GM18907 (cell line): ENCODE results near the gene LRRC30.

Experiments used
- ATAC-seq: cut with Tn5 transposase; IDR thresholded peaks from one replicate; pipeline ENCODE4 v1.9.1; 2021; ENCODE audit warnings: mild to moderate bottlenecking, moderate library complexity; ENCODE audit not compliant: unreplicated experiment

LRRC30 gene

GRCh38 chr18:7236933-7237332 lies 6.0 kb downstream of the LRRC30 start:
- no peak for ATAC-seq

DNA sequence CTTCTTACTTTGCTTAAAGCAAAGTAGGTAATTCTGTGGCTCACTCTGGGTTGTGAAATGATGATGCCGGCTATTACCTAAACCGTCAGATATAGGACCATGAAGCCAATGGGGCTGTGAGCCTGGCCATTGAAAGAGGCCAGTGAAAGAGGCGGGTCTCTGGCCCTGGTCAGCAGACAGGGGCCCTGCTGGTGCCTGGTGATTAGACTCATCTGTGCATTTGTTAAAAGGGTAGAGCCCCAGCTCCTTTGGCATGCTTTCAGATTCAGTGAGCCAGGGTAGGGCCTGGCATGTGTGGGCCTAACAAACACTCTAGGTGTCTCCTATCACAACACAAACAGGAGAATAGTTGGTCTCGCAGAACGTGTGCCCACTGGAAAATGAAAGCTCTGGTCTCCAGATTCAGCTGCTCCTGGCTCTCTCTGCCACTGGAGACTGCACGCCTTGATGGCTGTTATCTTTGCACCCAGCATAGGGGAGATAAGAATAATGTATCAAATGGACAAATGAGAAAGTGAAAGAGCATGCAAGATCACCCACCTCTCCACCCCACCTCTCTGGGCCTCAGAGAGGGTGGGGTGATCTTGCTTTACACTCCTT lies 6.9 kb downstream of the LRRC30 start:
- no peak for ATAC-seq

- ATAC-seq: no peak
Observed at GRCh38 chr18:7242926-7243325, 12.0 kb downstream of the LRRC30 start.

- no peak for ATAC-seq
Observed at GRCh38 chr18:7248877-7249276, 18.0 kb downstream of the LRRC30 start.

DNA sequence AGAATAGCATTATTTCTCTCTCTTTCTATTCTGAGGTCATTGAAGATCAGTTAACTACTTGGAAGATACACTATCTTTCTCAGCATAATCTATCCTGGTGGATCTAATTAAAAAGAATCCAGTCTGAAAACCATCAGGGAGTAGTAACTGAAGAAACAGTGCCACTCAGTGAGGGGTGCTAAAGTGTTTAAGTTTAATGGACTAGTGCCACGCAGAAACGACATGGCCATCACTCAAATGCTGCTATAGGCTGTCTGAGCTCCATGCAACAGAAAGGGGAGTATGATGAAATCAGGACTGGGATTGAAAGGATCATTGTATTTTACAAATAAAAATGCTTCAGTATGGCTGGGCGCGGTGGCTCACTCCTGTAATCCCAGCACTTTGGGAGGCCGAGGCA lies 23.3 kb downstream of the LRRC30 start:
- ATAC-seq: no peak

- ATAC-seq: no peak
Observed at GRCh38 chr18:7255054-7255453, 24.2 kb downstream of the LRRC30 start.

DNA sequence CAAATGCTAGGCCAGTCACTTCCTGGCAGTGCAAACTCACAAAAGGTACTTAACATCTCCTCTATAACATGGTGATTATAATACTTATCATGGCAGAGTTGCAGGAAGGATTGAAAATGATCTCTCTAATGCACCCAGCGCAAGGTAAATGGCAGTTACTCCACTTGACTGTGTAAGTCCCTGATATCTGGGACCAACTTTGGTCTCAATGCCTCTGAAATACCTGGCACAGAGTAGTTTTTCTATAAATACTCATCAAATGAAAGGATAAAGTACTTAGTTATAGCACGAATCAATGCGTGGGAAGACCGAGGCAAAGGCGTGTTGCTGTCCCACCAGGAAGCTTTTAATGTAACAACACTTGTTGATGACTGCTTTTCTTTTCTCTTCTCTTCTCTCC lies 24.8 kb downstream of the LRRC30 start:
- ATAC-seq: no peak

DNA sequence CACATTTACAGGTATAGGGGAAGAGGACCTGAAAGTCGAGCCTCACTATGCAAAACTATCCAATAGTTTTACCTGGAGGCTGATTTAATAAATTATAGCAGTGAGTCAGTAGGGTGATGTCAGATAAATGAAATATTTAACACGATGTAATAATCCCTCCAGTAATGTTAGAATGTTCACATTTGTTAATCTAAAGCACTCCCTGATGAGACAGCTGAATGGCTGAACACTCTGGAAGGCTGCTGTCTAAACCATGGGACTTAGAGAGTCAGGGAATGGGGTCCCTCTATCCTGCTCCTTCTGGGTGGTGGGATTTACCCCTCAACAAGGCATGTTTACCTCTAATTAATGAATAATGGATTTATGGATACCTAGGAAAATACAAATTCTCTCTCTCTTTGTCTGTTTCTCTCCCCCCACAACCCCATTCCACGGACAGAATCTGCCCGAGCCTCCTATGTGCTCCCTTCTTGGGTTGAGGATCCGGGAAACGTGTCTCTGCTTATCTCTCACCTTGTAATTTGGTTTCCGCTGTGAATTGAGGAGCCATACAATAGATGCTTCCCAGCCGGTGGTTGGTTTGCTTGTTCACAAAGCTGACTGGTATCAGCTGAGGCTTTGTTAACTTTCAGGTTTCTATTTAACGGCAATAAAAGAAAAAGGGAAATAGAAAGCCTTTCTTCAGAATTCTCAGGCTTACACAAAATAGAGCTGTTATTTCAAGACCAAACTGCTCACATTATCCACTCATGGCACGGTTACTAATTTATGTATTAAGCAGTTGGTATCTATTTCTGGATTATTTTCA lies 25.9 kb downstream of the LRRC30 start:
- no peak for ATAC-seq

DNA sequence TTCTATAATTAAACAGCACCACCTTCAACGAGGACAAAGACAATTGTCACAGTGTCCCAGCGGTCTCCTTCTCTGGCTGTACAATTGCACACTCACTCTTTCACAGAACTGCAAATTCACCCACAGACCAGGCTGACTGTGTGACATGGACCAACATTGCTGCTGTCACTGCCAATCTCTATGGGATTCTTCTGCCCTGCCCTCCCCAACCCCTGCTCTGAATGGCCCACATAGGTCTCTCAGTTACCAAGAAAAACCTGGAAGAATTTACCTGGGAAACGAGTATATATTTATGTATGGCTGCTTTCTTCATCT lies 26.5 kb downstream of the LRRC30 start:
- no peak for ATAC-seq

DNA sequence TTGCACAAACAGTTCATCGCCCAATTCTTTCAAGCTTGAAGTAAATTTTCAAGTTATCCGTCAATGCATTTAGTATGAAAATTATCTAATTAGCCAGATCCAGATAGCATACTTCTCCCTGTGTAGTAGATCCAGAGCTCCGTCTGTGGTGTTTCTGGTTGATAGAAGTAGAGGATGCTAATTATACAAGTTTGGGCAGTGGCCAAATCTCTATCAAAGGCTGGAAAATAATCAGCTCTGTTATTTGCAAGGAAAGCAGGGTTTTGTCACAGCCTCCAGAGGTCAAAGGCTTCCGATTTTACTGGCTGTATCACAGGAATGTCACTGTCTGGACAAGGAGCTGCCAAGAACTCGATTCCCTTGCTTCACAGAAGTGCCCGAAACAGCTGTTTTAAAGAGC lies 28.6 kb downstream of the LRRC30 start:
- no peak for ATAC-seq

DNA sequence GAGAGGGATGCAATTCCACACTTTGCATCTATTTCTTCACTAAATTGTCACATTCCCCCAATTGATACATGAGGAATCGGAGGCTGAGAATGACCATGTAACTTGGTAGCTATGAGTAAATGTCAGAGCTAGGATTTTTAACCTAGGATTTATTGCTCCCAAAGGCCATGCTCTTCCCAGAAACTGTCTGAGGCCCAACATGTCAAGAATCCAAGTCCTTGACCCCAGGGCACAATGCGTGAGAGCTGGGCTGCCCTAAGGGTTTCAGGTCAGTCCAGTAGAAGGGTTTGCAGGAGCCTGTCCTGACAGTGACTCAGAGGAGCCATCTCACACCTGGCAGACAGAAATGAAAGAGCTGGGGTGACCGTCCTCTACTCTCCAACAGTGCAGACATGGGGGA lies 30.3 kb downstream of the LRRC30 start:
- no peak for ATAC-seq

DNA sequence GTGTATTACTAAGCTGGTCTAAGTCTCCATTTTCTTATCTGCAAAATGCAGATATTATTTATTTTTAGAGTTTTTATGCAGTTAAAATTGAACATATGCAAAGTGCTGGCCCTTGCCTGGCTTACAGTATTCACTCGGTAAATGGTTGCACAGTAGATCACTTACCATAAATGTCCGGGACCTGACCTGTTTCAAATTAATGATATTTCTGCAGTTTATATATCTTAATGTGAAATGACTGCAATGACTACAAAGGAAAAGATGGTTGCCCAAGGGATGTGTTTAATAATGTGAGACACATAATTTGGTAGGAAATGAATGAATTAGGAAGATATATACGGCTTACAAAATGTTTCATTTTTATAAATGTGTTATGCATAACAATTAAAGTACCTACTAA lies 37.1 kb downstream of the LRRC30 start:
- no peak for ATAC-seq

- ATAC-seq: no peak
Observed at GRCh38 chr18:7269942-7270341, 39.1 kb downstream of the LRRC30 start.

DNA sequence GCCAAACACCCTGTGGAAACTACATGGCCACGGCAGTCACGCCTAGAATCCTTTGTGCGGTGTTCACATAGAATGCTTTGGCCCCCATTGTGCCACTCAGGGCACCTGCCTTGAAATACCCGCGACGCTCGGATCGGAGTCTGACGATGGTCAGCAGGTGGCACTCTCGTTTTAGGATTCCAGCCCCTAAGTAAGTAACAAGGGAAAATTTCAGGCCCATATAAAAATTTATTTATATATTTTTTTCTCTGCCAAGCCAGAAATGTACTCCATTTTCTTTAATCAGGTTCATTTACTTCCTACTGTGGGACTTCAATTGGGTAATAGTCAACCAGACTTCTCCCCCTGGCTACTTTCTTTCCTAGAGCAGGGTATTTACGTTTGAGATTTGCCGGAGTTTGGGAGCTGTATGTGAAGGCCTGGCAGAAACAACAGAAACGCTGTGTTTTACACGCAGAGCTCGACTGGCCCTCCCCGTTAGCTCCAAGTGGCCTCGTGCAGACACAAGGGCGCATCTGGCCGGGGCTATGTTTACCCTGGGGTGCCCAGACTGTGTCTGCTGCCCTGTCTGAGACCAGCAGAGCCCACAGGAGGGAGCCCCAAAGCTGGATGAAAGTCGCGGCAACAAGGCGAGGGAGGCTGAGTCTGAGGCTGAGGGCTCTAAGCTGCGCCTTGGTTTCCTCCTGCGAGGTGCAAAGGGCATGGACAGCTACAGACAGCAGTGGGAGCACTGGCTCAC lies 41.6 kb downstream of the LRRC30 start:
- ATAC-seq: no peak

- no peak for ATAC-seq
Observed at GRCh38 chr18:7273301-7273921, 42.5 kb downstream of the LRRC30 start.

GRCh38 chr18:7281579-7281978 lies 50.7 kb downstream of the LRRC30 start:
- no peak for ATAC-seq
